ENCODE data around the gene FHOD1. TPM values are rescaled to one million over a fixed set of nuclear protein-coding genes. Genes with fewer than 3 reads are reported as not detected.

Gene FHOD1
- total and polyA plus RNA-seq, 9 of the 15 experiments (the other 6 are each of a cell fraction or from before 2014, with no cell fraction given), result 18.7 to 126 (median 32.3) TPM

DNA sequence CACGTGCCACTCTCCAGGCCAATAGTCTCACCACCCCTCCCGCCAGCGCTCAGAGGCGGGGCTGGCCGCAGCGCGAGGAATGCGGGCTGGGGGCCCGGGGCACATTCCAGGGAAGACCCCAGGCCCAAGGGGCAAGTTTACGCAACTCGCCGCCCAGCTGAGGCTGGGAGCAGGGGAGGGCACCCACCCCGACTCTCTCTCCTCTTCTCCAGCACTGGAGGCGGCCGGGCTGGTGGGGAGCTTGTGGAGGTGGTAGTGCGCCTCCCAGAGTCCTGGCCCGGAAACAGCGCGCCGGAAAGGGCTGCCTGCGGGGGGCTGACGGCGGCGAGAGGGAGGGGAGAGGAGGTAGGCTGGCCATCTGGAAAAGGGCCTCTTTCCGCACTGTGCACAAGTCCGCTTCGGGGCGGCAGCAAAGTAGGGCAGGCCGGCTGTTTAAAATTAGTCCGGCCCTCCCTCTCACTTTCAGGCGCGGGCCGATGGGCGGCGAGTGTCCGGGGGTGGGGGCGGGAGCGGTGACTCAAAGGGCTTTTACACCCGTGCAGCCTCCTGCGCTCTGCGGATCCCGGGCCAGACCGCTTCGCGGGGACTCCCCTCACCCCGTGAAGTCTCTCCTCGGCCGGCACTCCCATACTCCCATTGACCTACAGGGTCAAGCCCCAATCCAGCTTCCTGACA is 1.1 kb downstream of the FHOD1 start (continued):
- TF ChIP-seq ZMIZ1 (IDR thresholded peaks at IDR 0.05; ENCODE audit: low read depth in 2 of 2, low read length in 2 of 2), result no peak
- no peak for TF ChIP-seq ZNF584 (CRISPR knock-in tag; IDR thresholded peaks at IDR 0.05; ENCODE audit: low read depth)
- no peak for TF ChIP-seq RCOR1 (IDR thresholded peaks at IDR 0.05; ENCODE audit: borderline replicate concordance in 1 of 2, low read depth in 2 of 2, low read length in 2 of 2)
- TF ChIP-seq SAFB (IDR thresholded peaks at IDR 0.05; ENCODE audit: borderline replicate concordance, low read depth, low read length), result no peak
- no peak for TF ChIP-seq NR2C1 (IDR thresholded peaks at IDR 0.05)
- no peak for TF ChIP-seq NR2C1 (tag; IDR thresholded peaks at IDR 0.05)
- no peak for TF ChIP-seq ESRRA (IDR thresholded peaks at IDR 0.05; ENCODE audit: borderline replicate concordance, low read depth)
- TF ChIP-seq LARP7 (IDR thresholded peaks at IDR 0.05), result no peak
- TF ChIP-seq MBD2 (IDR thresholded peaks at IDR 0.05; ENCODE audit: borderline replicate concordance, low read depth), result no peak
- no peak for TF ChIP-seq PTBP1 (IDR thresholded peaks at IDR 0.05; ENCODE audit: low read depth, low read length)
- no peak for TF ChIP-seq RBM14 (IDR thresholded peaks at IDR 0.05; ENCODE audit: borderline replicate concordance, insufficient read depth, low read depth, low read length)
- TF ChIP-seq, protein P1, sequence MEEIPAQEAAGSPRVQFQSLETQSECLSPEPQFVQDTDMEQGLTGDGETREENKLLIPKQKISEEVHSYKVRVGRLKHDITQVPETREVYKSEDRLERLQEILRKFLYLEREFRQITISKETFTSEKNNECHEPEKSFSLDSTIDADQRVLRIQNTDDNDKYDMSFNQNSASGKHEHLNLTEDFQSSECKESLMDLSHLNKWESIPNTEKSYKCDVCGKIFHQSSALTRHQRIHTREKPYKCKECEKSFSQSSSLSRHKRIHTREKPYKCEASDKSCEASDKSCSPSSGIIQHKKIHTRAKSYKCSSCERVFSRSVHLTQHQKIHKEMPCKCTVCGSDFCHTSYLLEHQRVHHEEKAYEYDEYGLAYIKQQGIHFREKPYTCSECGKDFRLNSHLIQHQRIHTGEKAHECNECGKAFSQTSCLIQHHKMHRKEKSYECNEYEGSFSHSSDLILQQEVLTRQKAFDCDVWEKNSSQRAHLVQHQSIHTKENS (CRISPR knock-in tag; IDR thresholded peaks at IDR 0.05), result no peak
- peak; percentile 29 for TF ChIP-seq ZFP36 (IDR thresholded peaks at IDR 0.05; ENCODE audit: low read depth, low read length, partially characterized antibody)
- TF ChIP-seq ATF6 (CRISPR knock-in tag; IDR thresholded peaks at IDR 0.05), result no peak
- no peak for TF ChIP-seq ELF4 (CRISPR knock-in tag; IDR thresholded peaks at IDR 0.05)
- no peak for TF ChIP-seq ZNF133 (CRISPR knock-in tag; IDR thresholded peaks at IDR 0.05)
- no peak; the same call in 1 of the 2 replicates for TF ChIP-seq TOE1 (IDR thresholded peaks at IDR 0.05; ENCODE audit: borderline replicate concordance)
- no peak for TF ChIP-seq TOE1 (CRISPR knock-in tag; IDR thresholded peaks at IDR 0.05; ENCODE audit: borderline replicate concordance, low read depth)
- TF ChIP-seq BRF1 (IDR thresholded peaks at IDR 0.05; ENCODE audit: borderline replicate concordance, extremely low read depth, insufficient read length), result no peak
- no peak for TF ChIP-seq NUFIP1 (IDR thresholded peaks at IDR 0.05; ENCODE audit: partially characterized antibody)

Measured in K562 (cell line).